ES-I3 (cell line): Measurements from ENCODE around the gene KAT8.
A peak's percentile ranks its signal among the peaks of the same experiment; 100 is the strongest.

Experiments used
- H3K36me3 ChIP-seq: 2 replicates; pipeline ENCODE4 v1.6.1; 2013; ENCODE audit warnings: mild to moderate bottlenecking, low read length, control low read depth, moderate library complexity; ENCODE audit not compliant: insufficient read depth
- H3K4me1 ChIP-seq: 2 replicates; pipeline ENCODE4 v1.6.1; 2013; ENCODE audit warnings: mild to moderate bottlenecking, control low read depth, low read length; ENCODE audit not compliant: insufficient read depth
- H3K9ac ChIP-seq: 2 replicates; pipeline ENCODE4 v1.6.1; 2013; ENCODE audit warnings: low read depth, mild to moderate bottlenecking, low read length, moderate library complexity
- H3K9me3 ChIP-seq: 2 replicates; pipeline ENCODE4 v1.6.1; 2013; ENCODE audit warnings: mild to moderate bottlenecking, low read length, moderate library complexity; ENCODE audit not compliant: control insufficient read depth, insufficient read depth

The KAT8 gene

GRCh38 chr16:31108035-31108793, 9.2 kb upstream of the KAT8 start, which contains the start of gene BCKDK:
BCKDK (plus strand) TSS chr16:31108386; CDS start chr16:31109224, 838 bp downstream.
- Histone ChIP-seq H3K9ac (peak within 1 kb of the TSS; percentile 71; the same call in 1 of the 2 replicates), H3K9me3 (no peaks in the 10 kb centered on the region), H3K36me3 (no peaks in the 10 kb centered on the region; the same call in 1 of the 2 replicates), H3K4me1 (no peaks in the 10 kb centered on the region)

- H3K36me3 ChIP-seq: no peaks in the 10 kb centered on the region; the same call in 1 of the 2 replicates
- H3K9ac ChIP-seq: peak overlapping the region; percentile 71; the same call in 1 of the 2 replicates
- no peaks in the 10 kb centered on the region for H3K9me3 ChIP-seq
Measured at GRCh38 chr16:31108794-31109558, 8.5 kb upstream of the KAT8 start.

GRCh38 chr16:31109622-31110021, 7.8 kb upstream of the KAT8 start:
- Histone ChIP-seq H3K9ac (no peak overlapping the region), H3K36me3 (no peaks in the 10 kb centered on the region; the same call in 1 of the 2 replicates), H3K4me1 (no peaks in the 10 kb centered on the region), H3K9me3 (no peaks in the 10 kb centered on the region)

More at GRCh38 chr16:31108794-31109558, 8.5 kb upstream of the KAT8 start:
- H3K4me1 ChIP-seq: no peaks in the 10 kb centered on the region

- H3K4me1 ChIP-seq: no peaks in the 10 kb centered on the region
- H3K9me3 ChIP-seq: no peaks in the 10 kb centered on the region
- H3K36me3 ChIP-seq: no peaks in the 10 kb centered on the region; the same call in 1 of the 2 replicates
- no peak overlapping the region for H3K9ac ChIP-seq
Measured at GRCh38 chr16:31110106-31111034, 7.1 kb upstream of the KAT8 start.

GRCh38 chr16:31111881-31112466, 5.5 kb upstream of the KAT8 start:
- no peaks in the 10 kb centered on the region; the same call in 1 of the 2 replicates for H3K36me3 ChIP-seq
- H3K9ac ChIP-seq: no peak overlapping the region
- no peaks in the 10 kb centered on the region for H3K9me3 ChIP-seq
- H3K4me1 ChIP-seq: no peaks in the 10 kb centered on the region

- H3K4me1 ChIP-seq: no peaks in the 10 kb centered on the region
- no peaks in the 10 kb centered on the region for H3K9me3 ChIP-seq
- H3K36me3 ChIP-seq: no peaks in the 10 kb centered on the region; the same call in 1 of the 2 replicates
- no peak overlapping the region for H3K9ac ChIP-seq
Measured at GRCh38 chr16:31112711-31113110, 4.8 kb upstream of the KAT8 start.

GRCh38 chr16:31113121-31114120, 4.0 kb upstream of the KAT8 start:
- Histone ChIP-seq H3K9me3 (no peaks in the 10 kb centered on the region), H3K4me1 (peaks cover 2% of the 10 kb centered on the region; the same call in 1 of the 2 replicates), H3K36me3 (no peaks in the 10 kb centered on the region; the same call in 1 of the 2 replicates), H3K9ac (no peak overlapping the region)

GRCh38 chr16:31114468-31114867, 3.0 kb upstream of the KAT8 start:
- Histone ChIP-seq H3K9ac (no peak overlapping the region), H3K9me3 (no peaks in the 10 kb centered on the region), H3K36me3 (no peaks in the 10 kb centered on the region; the same call in 1 of the 2 replicates), H3K4me1 (peaks cover 4% of the 10 kb centered on the region; the same call in 1 of the 2 replicates)

GRCh38 chr16:31118223-31119155, 1.0 kb downstream of the KAT8 start:
- peak overlapping the region; percentile 87 for H3K9ac ChIP-seq
- H3K9me3 ChIP-seq: no peaks in the 10 kb centered on the region
- peaks cover 22% of the 10 kb centered on the region for H3K36me3 ChIP-seq
- peaks cover 4% of the 10 kb centered on the region; the same call in 1 of the 2 replicates for H3K4me1 ChIP-seq

GRCh38 chr16:31120129-31120528, 2.7 kb downstream of the KAT8 start:
- peaks cover 22% of the 10 kb centered on the region for H3K36me3 ChIP-seq
- H3K9ac ChIP-seq: no peak overlapping the region
- H3K4me1 ChIP-seq: peaks cover 4% of the 10 kb centered on the region; the same call in 1 of the 2 replicates

GRCh38 chr16:31125844-31126243, 8.4 kb downstream of the KAT8 start:
- peaks cover 20% of the 10 kb centered on the region for H3K36me3 ChIP-seq

More at GRCh38 chr16:31120129-31120528, 2.7 kb downstream of the KAT8 start:
- no peaks in the 10 kb centered on the region for H3K9me3 ChIP-seq

GRCh38 chr16:31127182-31127581, 9.7 kb downstream of the KAT8 start:
- Histone ChIP-seq H3K4me1 (no peaks in the 10 kb centered on the region), H3K9ac (no peak overlapping the region), H3K36me3 (peaks cover 9% of the 10 kb centered on the region; the same call in 1 of the 2 replicates), H3K9me3 (no peaks in the 10 kb centered on the region)

More at GRCh38 chr16:31125844-31126243, 8.4 kb downstream of the KAT8 start:
- H3K9me3 ChIP-seq: no peaks in the 10 kb centered on the region
- no peak overlapping the region for H3K9ac ChIP-seq
- H3K4me1 ChIP-seq: no peaks in the 10 kb centered on the region
